DND-41 (cell line): ENCODE measurements around the gene RIPOR2.

Source experiments
- ATAC-seq: fragments of 200-7000 bp; cut with Tn5 transposase; 3 replicates; pipeline ENCODE4 v1.9.1; 2021; ENCODE audit warnings: low read depth; ENCODE audit not compliant: insufficient read depth
- DNase-seq: peaks from one replicate; pipeline ENCODE4 v3.0.0-alpha.2; 2020
- H2AFZ ChIP-seq: 2 replicates; pipeline ENCODE4 v1.6.0; 2012; ENCODE audit warnings: low read depth, low read length
- H3K27ac ChIP-seq: 2 replicates; pipeline ENCODE4 v1.5.1; 2012; ENCODE audit warnings: low read length, inconsistent platforms
- H3K27me3 ChIP-seq: fragments of 200-600 bp; sonication (generic); 2 replicates; pipeline ENCODE4 v1.6.0; 2012; ENCODE audit warnings: low read length, mild to moderate bottlenecking, inconsistent platforms; ENCODE audit not compliant: insufficient read depth, poor library complexity
- H3K36me3 ChIP-seq: 2 replicates; pipeline ENCODE4 v1.5.1; 2012; ENCODE audit warnings: low read length, inconsistent platforms; ENCODE audit not compliant: insufficient read depth
- H3K4me1 ChIP-seq: 2 replicates; pipeline ENCODE4 v1.5.1; 2012; ENCODE audit warnings: mild to moderate bottlenecking, low read length; ENCODE audit not compliant: insufficient read depth
- H3K4me2 ChIP-seq: 2 replicates; pipeline ENCODE4 v1.6.0; 2012; ENCODE audit warnings: mild to moderate bottlenecking, moderate library complexity, low read length, inconsistent platforms; ENCODE audit not compliant: insufficient read depth
- H3K4me3 ChIP-seq, 2 experiments: fragments of 200-600 bp in 1 of 2; shearing (Covaris generic) in 1 of 2; 2 replicates each; pipeline ENCODE4 v1.5.1; 2012 to 2016; ENCODE audit warnings: inconsistent platforms in 2 of 2, low read length in 2 of 2, mild to moderate bottlenecking in 2 of 2, low read depth in 1 of 2, moderate library complexity in 1 of 2
- H3K79me2 ChIP-seq: 2 replicates; pipeline ENCODE4 v1.6.0; 2012; ENCODE audit warnings: low read length, inconsistent platforms; ENCODE audit not compliant: insufficient read depth
- H3K9ac ChIP-seq: 2 replicates; pipeline ENCODE4 v1.6.0; 2012; ENCODE audit warnings: low read depth, mild to moderate bottlenecking, inconsistent platforms, low read length, moderate library complexity
- H3K9me3 ChIP-seq: 2 replicates; pipeline ENCODE4 v1.5.1; 2012; ENCODE audit warnings: low read length, moderate library complexity, mild to moderate bottlenecking, inconsistent platforms; ENCODE audit not compliant: insufficient read depth, severe bottlenecking
- H4K20me1 ChIP-seq: 2 replicates; pipeline ENCODE4 v1.6.0; 2012; ENCODE audit warnings: low read length; ENCODE audit not compliant: insufficient read depth
- CTCF ChIP-seq: IDR thresholded peaks from 2 replicates; pipeline ENCODE4 v1.5.1; 2012; ENCODE audit warnings: borderline replicate concordance, low read length, moderate library complexity, mild to moderate bottlenecking; ENCODE audit not compliant: poor library complexity, severe bottlenecking; ENCODE audit errors: extremely low read depth
- EZH2 ChIP-seq: IDR thresholded peaks from 3 replicates; pipeline ENCODE4 v1.6.1; 2012; ENCODE audit warnings: borderline replicate concordance, low read depth, mild to moderate bottlenecking, moderate library complexity, low read length, inconsistent platforms; ENCODE audit not compliant: severe bottlenecking

The RIPOR2 gene

DNA sequence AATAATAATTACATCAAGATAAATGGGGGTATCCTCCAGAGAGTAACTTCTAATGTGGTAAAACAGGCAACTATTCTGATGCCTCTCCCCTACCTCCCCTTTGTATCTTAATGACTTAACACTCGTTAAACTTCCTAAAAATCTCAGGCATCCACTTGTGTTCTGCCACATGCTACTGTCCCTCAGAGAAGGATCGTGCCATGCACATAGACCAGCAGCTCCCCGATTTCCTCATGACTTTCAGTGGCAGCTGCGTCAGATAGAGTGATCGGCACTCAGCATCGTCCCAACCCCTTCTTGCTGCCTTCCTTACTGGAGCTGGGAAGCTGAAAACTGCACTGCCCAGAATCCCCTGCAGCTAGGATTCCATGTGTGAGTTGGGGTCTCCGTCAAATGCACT, 32.1 kb downstream of the RIPOR2 start:
- no peak for DNase-seq
- no peaks in the 10 kb centered on the region for H4K20me1 ChIP-seq
- H3K4me2 ChIP-seq, result no peak overlapping the region

GRCh38 chr6:24902782-24903181, 33.0 kb downstream of the RIPOR2 start:
- H3K4me2 ChIP-seq, result no peak overlapping the region
- peaks cover 1% of the 10 kb centered on the region; the same call in 1 of the 2 replicates for H3K4me1 ChIP-seq

More for the DNA sequence above, 32.1 kb downstream of the RIPOR2 start:
- no peaks in the 10 kb centered on the region; the same call in 1 of the 2 replicates for H3K79me2 ChIP-seq
- no peak overlapping the region for H3K9ac ChIP-seq
- no peak for TF ChIP-seq CTCF
- no peak for TF ChIP-seq EZH2
- no peak for ATAC-seq
- H3K36me3 ChIP-seq, result no peaks in the 10 kb centered on the region
- H2AFZ ChIP-seq, result no peak overlapping the region
- H3K4me3 ChIP-seq, result no peak overlapping the region
- H3K27me3 ChIP-seq, result no peaks in the 10 kb centered on the region
- H3K4me1 ChIP-seq, result peaks cover 10% of the 10 kb centered on the region
- no peak overlapping the region for H3K27ac ChIP-seq
- no peaks in the 10 kb centered on the region for H3K9me3 ChIP-seq

DNA sequence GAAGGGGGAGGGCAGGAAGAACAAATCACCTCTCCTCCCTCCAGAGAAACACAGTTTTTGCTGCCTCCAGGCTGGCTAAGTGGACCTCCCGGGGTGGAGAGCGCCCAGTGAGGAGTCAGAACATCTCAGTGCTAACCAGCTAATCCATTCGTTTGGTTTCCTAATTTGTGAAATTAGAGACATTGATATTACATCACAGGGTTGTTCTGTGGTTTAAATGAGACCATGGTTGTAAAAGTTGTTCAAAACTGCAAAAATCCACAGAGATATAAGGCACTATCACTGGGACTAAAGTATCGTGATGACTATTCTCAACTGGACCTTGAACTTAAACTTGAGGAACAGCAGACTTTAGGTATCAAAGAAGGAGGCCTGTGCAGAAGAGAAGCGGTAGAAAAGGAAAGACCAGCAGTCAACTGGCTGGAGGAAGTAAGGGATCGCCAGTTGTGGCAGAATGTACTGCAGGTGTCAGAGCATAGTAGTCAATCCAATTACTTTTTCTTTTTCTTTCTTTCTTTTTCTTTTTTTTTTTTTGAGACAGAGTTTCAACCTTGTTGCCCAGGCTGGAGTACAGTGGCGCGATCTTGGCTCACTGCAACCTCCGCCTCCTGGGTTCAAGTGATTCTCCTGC, 33.9 kb downstream of the RIPOR2 start:
- DNase-seq (no peak), ATAC-seq (no peak)
- H4K20me1 ChIP-seq, result no peaks in the 10 kb centered on the region
- H3K36me3 ChIP-seq, result no peaks in the 10 kb centered on the region
- H3K9me3 ChIP-seq, result no peaks in the 10 kb centered on the region
- H3K4me2 ChIP-seq, result no peak overlapping the region
- TF ChIP-seq EZH2 (no peak), CTCF (no peak)
- no peak overlapping the region for H3K27ac ChIP-seq
- no peaks in the 10 kb centered on the region for H3K4me1 ChIP-seq
- no peaks in the 10 kb centered on the region for H3K79me2 ChIP-seq
- no peak overlapping the region for H3K4me3 ChIP-seq
- no peak overlapping the region for H2AFZ ChIP-seq
- no peaks in the 10 kb centered on the region for H3K27me3 ChIP-seq
- H3K9ac ChIP-seq, result no peak overlapping the region

More at GRCh38 chr6:24902782-24903181, 33.0 kb downstream of the RIPOR2 start:
- Histone ChIP-seq H3K79me2 (no peaks in the 10 kb centered on the region; the same call in 1 of the 2 replicates), H3K36me3 (no peaks in the 10 kb centered on the region), H4K20me1 (no peaks in the 10 kb centered on the region), H3K27ac (no peak overlapping the region), H3K4me3 (no peak overlapping the region), H3K27me3 (no peaks in the 10 kb centered on the region), H2AFZ (no peak overlapping the region), H3K9ac (no peak overlapping the region), H3K9me3 (no peaks in the 10 kb centered on the region)
- DNase-seq (no peak), ATAC-seq (no peak)
- TF ChIP-seq EZH2 (no peak), CTCF (no peak)
